Mesothelial cell of epicardium (in vitro differentiated cells): ENCODE measurements around the gene C6orf52. TPM values are rescaled to one million over a fixed set of nuclear protein-coding genes. Genes with fewer than 3 reads are reported as not detected.

Source experiments
- DNase-seq, 2 experiments: peaks; one replicate each; pipeline ENCODE4 v3.0.0; 2021; ENCODE audit warnings: low spot score in 2 of 2; ENCODE audit not compliant: unreplicated experiment in 2 of 2
- H3K27ac Mint-ChIP-seq: 2 replicates; pipeline ENCODE4 v1.8.0; 2021; ENCODE audit warnings: mixed read lengths
- H3K27me3 Mint-ChIP-seq: 2 replicates; pipeline ENCODE4 v1.8.0; 2021; ENCODE audit warnings: low read depth, mixed read lengths
- H3K36me3 Mint-ChIP-seq: 2 replicates; pipeline ENCODE4 v1.8.0; 2021; ENCODE audit warnings: mixed read lengths
- H3K4me1 Mint-ChIP-seq: 2 replicates; pipeline ENCODE4 v1.8.0; 2021; ENCODE audit warnings: mixed read lengths
- H3K4me3 Mint-ChIP-seq: 2 replicates; pipeline ENCODE4 v1.8.0; 2021; ENCODE audit warnings: mild to moderate bottlenecking, moderate library complexity, mixed read lengths
- H3K9me3 Mint-ChIP-seq: 2 replicates; pipeline ENCODE4 v1.8.0; 2021; ENCODE audit warnings: mixed read lengths
- total RNA-seq: library from RNA; stranded (reverse); gene quantifications from 3 replicates; pipeline ENCODE4 v1.2.1, GENCODE V29; 2021
- TF ChIP-seq, protein P1 (sequence below): fragments of 200-600 bp; sonication (generic); IDR thresholded peaks from one replicate; pipeline ENCODE4 v1.5.0; 2021; ENCODE audit warnings: antibody characterized with exemption; ENCODE audit not compliant: unreplicated experiment

Gene C6orf52
- total RNA-seq, 1 donor from 2014 or later: 3.1 TPM

DNA sequence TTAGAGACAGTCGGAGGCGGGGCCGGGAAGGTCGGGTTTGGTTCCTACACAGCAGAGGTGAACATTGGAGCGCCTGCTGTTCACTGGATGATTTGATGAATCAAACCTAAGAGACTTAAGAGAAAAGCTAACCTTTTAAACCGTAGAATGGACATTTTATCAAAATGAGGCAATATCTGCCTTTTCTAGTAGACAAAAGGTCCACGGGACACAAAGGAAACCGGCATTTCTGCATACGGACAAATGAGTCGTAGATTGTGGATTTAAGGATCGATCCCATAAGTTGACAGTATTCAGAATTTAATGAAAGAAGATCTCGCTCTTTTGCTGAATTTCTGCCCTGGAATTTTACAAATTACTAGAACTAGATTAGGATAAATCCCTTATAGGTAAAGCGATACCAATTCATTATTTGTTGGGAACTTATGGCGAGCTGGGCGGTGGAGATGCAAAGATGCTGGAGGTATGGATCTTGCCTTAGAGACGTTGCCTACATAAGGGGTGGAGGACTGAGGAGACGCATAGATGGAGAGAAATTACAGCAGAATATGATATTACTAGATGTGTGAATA, 756 bp upstream of the C6orf52 start:
- TF ChIP-seq, protein P1, sequence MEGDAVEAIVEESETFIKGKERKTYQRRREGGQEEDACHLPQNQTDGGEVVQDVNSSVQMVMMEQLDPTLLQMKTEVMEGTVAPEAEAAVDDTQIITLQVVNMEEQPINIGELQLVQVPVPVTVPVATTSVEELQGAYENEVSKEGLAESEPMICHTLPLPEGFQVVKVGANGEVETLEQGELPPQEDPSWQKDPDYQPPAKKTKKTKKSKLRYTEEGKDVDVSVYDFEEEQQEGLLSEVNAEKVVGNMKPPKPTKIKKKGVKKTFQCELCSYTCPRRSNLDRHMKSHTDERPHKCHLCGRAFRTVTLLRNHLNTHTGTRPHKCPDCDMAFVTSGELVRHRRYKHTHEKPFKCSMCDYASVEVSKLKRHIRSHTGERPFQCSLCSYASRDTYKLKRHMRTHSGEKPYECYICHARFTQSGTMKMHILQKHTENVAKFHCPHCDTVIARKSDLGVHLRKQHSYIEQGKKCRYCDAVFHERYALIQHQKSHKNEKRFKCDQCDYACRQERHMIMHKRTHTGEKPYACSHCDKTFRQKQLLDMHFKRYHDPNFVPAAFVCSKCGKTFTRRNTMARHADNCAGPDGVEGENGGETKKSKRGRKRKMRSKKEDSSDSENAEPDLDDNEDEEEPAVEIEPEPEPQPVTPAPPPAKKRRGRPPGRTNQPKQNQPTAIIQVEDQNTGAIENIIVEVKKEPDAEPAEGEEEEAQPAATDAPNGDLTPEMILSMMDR: no peak
- H3K4me3 Mint-ChIP-seq: peak overlapping the region; percentile 99

DNA sequence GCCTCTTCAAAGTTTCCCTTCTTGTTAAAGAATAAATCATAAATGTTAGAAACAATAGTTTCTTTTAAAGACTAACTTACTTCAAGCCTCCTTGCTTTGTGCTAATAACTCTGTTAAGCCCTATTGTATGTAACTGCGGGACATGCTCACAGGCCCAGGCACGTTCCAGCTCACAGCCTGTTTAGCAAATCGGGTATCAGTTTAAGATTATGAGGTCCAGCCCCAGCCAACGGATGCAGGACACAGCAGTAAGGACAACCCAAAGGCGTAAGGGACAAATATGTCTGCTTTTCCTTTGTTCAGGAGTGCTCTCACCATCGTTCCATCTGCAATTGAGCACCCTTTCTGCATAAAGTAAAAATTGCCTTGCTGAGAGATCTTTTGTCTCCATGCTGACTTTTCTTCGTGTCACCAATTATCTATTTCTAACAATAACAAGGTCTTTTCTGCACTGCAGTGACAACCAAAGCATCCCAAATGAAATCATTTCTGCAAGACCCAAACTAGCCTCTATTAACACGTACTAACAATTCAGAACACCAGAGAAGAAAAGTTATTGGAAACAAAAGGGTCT, 1.4 kb downstream of the C6orf52 start:
- Mint-ChIP-seq H3K4me3 (peak overlapping the region; percentile 99), H3K27me3 (peaks cover 1% of the 10 kb centered on the region), H3K36me3 (peaks cover 2% of the 10 kb centered on the region), H3K4me1 (peaks cover 26% of the 10 kb centered on the region), H3K9me3 (no peaks in the 10 kb centered on the region), H3K27ac (peak overlapping the region; percentile 100)
- TF ChIP-seq, protein P1: no peak
- DNase-seq: no peak

More for the DNA sequence above, 756 bp upstream of the C6orf52 start:
- H3K9me3 Mint-ChIP-seq: no peaks in the 10 kb centered on the region
- no peak for DNase-seq
- H3K27ac Mint-ChIP-seq: peak overlapping the region; percentile 100
- H3K27me3 Mint-ChIP-seq: no peaks in the 10 kb centered on the region
- peaks cover 7% of the 10 kb centered on the region for H3K36me3 Mint-ChIP-seq
- H3K4me1 Mint-ChIP-seq: peaks cover 26% of the 10 kb centered on the region

DNA sequence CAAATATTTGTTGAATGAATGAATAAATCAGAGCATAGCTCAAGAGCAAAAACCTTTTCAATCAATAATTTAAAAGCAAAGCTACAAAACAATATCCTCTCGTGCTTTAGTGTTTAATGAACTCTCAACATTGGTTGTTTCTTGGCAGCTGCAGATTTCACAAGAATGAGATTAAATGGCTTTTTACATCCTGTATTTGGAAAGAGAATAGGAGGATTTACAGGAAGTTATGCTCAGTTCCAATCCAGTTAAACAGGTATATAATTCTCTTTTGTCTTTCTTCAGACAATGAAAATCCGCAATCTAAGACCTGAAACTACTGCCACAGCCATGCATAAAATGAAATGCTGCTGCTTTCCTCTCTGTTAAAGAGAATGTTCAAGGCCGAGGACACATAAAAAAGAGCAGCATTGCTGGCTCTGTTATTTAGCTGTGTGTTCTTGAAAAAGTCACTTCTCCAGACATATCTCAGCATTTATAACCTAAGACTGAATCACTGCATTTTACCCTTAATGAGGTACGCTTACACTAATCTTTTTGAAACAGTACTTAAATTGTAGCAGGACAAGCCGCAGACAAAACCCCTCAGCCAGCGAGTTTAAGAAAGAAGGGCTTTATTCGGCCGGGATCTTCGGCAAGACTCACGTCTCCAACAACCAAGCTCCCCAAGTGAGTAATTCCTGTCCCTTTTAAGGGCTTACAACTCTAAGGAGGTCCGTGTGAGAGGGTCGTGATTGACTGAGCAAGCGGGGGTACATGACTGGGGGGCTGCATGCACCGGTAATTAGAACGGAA, 3.6 kb downstream of the C6orf52 start:
- DNase-seq: no peak
- peak overlapping the region; percentile 44 for H3K4me3 Mint-ChIP-seq

DNA sequence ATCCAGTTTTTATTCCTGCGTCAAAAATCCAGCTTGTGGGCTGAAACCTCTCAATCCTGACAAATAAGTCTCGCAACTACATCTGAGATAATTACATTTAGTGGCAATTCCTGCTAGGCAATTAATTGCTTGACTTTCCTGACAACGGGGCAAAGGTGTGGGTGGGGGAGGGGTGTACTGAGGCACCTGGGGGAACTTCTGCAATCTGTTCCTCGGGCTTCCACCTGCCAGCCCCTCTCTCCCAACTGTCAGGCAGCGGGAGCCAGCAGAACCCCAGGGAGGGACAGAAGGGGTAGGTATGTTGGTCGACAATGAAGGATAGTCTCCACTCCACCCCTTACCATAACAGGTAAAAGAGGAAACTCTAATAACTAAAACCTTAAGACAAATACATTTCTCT, 6.8 kb downstream of the C6orf52 start:
- Mint-ChIP-seq H3K9me3 (no peaks in the 10 kb centered on the region), H3K4me1 (peaks cover 7% of the 10 kb centered on the region), H3K36me3 (no peaks in the 10 kb centered on the region), H3K4me3 (no peak overlapping the region), H3K27ac (no peak overlapping the region), H3K27me3 (peaks cover 31% of the 10 kb centered on the region)
- TF ChIP-seq, protein P1: no peak
- no peak for DNase-seq

More for the DNA sequence above, 3.6 kb downstream of the C6orf52 start:
- TF ChIP-seq, protein P1: no peak
- Mint-ChIP-seq H3K36me3 (no peaks in the 10 kb centered on the region), H3K9me3 (no peaks in the 10 kb centered on the region), H3K27me3 (peaks cover 14% of the 10 kb centered on the region), H3K27ac (peak overlapping the region; percentile 79), H3K4me1 (peaks cover 23% of the 10 kb centered on the region)

DNA sequence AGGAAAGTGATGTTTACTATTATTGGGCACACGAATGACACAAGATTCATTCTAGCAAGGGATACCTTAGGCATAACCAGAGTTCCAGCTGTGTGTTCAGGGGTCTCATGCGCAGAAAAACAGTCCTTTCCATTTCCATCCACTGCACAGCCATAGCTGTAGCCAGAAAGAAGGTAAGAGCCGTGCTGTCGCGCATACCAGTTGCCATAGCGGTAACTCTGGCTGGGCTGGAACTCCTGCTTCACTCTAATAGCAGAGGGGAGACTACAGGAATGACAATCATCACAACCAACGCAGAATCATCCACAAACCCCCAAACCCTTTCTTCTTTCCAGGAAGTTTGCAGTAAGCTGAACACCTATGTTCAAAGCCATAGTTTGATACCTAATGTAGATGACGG, 7.5 kb downstream of the C6orf52 start:
- H3K36me3 Mint-ChIP-seq: no peaks in the 10 kb centered on the region
- peaks cover 31% of the 10 kb centered on the region for H3K27me3 Mint-ChIP-seq
- no peak overlapping the region for H3K4me3 Mint-ChIP-seq
- no peak for DNase-seq
- peaks cover 6% of the 10 kb centered on the region for H3K4me1 Mint-ChIP-seq
- TF ChIP-seq, protein P1: no peak
- no peak overlapping the region for H3K27ac Mint-ChIP-seq
- peaks cover 5% of the 10 kb centered on the region for H3K9me3 Mint-ChIP-seq
